Central memory CD4-positive, alpha-beta T cell (primary cell): Measurements from ENCODE around the gene IKBKG.
"Not testable (repeated sequence)": the region's sequence is repeated elsewhere in the genome, so short reads cannot be mapped to it uniquely, and the experiment has no call there.

Experiments used
- DNase-seq: peaks from one replicate; pipeline ENCODE4 v3.0.0; 2022

Gene IKBKG

GRCh38 chrX:154607976-154608375, 60.6 kb downstream of the IKBKG start:
- not testable (repeated sequence) for DNase-seq

DNA sequence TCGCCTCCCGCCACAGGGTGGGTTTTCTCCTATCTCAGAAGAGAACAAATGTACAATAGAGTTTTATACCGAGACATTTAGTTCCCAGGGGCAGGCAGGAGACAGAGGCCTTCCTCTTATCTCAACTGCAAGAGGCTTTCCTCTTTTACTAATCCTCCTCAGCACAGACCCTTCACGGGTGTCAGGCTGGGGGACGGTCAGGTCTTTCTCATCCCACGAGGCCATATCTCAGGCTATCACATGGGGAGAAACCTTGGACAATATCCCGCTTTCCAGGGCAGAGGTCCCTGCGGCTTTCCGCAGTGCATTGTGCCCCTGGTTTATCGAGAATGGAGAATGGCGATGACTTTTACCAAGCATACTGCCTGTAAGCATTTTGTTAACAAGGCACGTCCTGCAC, 61.4 kb downstream of the IKBKG start:
- not testable (repeated sequence) for DNase-seq

GRCh38 chrX:154611146-154611545, 63.7 kb downstream of the IKBKG start:
- DNase-seq: not testable (repeated sequence)

GRCh38 chrX:154613586-154613985, 66.2 kb downstream of the IKBKG start:
- DNase-seq: not testable (repeated sequence)
